Left renal pelvis (tissue), 4 donors: ENCODE data around the gene TMTC2. TPM values are rescaled to one million over a fixed set of nuclear protein-coding genes. Genes with fewer than 3 reads are reported as not detected.
"Not testable (repeated sequence)": the region's sequence is repeated elsewhere in the genome, so short reads cannot be mapped to it uniquely, and the experiment has no call there.

Source experiments
- DNase-seq, 4 donors: peaks; one replicate each; pipeline ENCODE4 v3.0.0-alpha.2; 2013; ENCODE audit warnings: low read depth in 4 of 4, low spot score in 3 of 4
- polyA plus RNA-seq, 4 donors: library from polyadenylated mRNA; unstranded; fragments of 120-200 nt; gene quantifications; one replicate each; pipeline ENCODE4 v1.2.1, GENCODE V29; 2013; ENCODE audit not compliant: insufficient read length in 4 of 4

Gene TMTC2
- polyA plus RNA-seq, 4 donors, result 41.5 to 105 (median 43.9) TPM

GRCh38 chr12:83106873-83107272 is 420.2 kb downstream of the TMTC2 start:
- no peak for DNase-seq

- no peak for DNase-seq
Observed at GRCh38 chr12:83110424-83110823, 423.7 kb downstream of the TMTC2 start.

GRCh38 chr12:83113945-83114344 is 427.2 kb downstream of the TMTC2 start:
- DNase-seq, result no peak

- DNase-seq, result no peak
Observed at GRCh38 chr12:83114966-83115365, 428.3 kb downstream of the TMTC2 start.

GRCh38 chr12:83117926-83118325 is 431.2 kb downstream of the TMTC2 start:
- not testable (repeated sequence) for DNase-seq

GRCh38 chr12:83121897-83122622 is 435.4 kb downstream of the TMTC2 start:
- DNase-seq, result no peak

GRCh38 chr12:83122623-83122934 is 435.9 kb downstream of the TMTC2 start:
- no peak for DNase-seq

- DNase-seq, result no peak
Observed at GRCh38 chr12:83123039-83123438, 436.3 kb downstream of the TMTC2 start.

- DNase-seq, result no peak
Observed at GRCh38 chr12:83128540-83128939, 441.8 kb downstream of the TMTC2 start.

- DNase-seq, result no peak
Observed at GRCh38 chr12:83130178-83130577, 443.5 kb downstream of the TMTC2 start.

- DNase-seq, result no peak
Observed at GRCh38 chr12:83132360-83132759, 445.7 kb downstream of the TMTC2 start.

GRCh38 chr12:83136411-83136810 is 449.7 kb downstream of the TMTC2 start:
- no peak for DNase-seq

- DNase-seq, result no peak
Observed at GRCh38 chr12:83140135-83140534, 453.4 kb downstream of the TMTC2 start.

- DNase-seq, result no peak
Observed at GRCh38 chr12:83141460-83141994, 454.8 kb downstream of the TMTC2 start.

- DNase-seq, result no peak
Observed at GRCh38 chr12:83142914-83143313, 456.2 kb downstream of the TMTC2 start.

GRCh38 chr12:83143950-83144349 is 457.2 kb downstream of the TMTC2 start:
- no peak for DNase-seq

GRCh38 chr12:83145325-83145840 is 458.7 kb downstream of the TMTC2 start:
- no peak for DNase-seq

GRCh38 chr12:83147341-83147740 is 460.6 kb downstream of the TMTC2 start:
- no peak for DNase-seq

- no peak for DNase-seq
Observed at GRCh38 chr12:83149987-83150386, 463.3 kb downstream of the TMTC2 start.

- no peak for DNase-seq
Observed at GRCh38 chr12:83150465-83151189, 463.9 kb downstream of the TMTC2 start.

- DNase-seq, result no peak
Observed at GRCh38 chr12:83153177-83153576, 466.5 kb downstream of the TMTC2 start.

- DNase-seq, result no peak
Observed at GRCh38 chr12:83156815-83157214, 470.1 kb downstream of the TMTC2 start.
